GM19023 (cell line): ENCODE data around the gene PTPRJ.
"Not testable (repeated sequence)": the region's sequence is repeated elsewhere in the genome, so short reads cannot be mapped to it uniquely, and the experiment has no call there.

Experiments
- ATAC-seq: cut with Tn5 transposase; IDR thresholded peaks from one replicate; pipeline ENCODE4 v1.9.1; 2021; ENCODE audit warnings: mild to moderate bottlenecking, moderate library complexity; ENCODE audit not compliant: unreplicated experiment

The PTPRJ gene

DNA sequence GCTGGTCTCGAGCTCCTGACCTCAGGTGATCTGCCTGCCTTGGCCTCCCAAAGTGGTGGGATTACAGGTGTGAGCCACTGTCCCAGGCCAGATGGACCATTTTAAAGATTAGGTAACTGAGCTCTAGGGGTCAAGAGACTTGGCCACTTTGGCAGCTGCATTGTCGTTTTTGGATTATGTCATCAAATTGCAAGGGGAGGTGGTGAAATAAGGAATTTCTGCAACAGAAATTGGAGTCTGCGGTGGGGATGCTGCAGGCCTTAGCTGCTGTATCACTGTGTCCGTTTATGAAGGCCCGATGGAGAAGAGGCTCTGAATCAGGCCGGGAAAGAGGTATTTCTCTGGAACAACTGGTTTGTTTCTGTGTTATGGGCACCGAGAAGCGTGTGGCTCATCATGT lies 34.6 kb downstream of the PTPRJ start:
- no peak for ATAC-seq

DNA sequence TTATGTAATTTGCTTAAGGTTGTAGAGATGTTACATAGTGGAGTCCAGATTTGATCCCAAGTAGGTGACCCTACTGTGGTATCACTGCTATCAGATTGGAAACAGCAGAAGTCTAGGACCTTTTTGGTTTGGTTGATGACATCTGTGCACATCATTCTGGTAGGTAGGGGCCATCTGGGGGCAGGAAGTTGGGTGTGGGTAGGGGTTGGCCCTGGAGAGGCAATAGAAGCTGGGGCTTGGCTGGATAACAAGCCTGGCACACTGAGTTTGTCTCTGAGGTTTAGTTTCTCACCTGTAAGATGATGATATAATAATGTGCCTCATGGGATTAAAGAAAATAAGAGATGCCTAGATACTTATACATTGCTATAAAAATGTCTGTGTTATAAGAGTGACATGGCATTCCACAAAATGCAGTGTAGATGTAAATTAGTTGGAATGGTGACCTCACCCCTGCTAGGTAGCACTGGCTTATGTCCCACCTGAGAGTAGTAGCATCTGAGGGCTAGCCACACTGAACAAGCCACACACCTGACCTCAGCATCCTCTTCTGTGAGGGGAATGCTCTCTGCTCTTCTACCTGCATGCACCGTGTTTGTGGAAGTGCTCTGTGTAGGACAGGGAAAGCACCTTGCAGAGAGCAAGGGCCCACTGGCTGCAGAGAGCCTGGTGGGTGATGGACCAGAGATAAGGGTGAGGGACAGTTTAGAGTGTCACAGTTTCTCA lies 36.9 kb downstream of the PTPRJ start:
- no peak for ATAC-seq

DNA sequence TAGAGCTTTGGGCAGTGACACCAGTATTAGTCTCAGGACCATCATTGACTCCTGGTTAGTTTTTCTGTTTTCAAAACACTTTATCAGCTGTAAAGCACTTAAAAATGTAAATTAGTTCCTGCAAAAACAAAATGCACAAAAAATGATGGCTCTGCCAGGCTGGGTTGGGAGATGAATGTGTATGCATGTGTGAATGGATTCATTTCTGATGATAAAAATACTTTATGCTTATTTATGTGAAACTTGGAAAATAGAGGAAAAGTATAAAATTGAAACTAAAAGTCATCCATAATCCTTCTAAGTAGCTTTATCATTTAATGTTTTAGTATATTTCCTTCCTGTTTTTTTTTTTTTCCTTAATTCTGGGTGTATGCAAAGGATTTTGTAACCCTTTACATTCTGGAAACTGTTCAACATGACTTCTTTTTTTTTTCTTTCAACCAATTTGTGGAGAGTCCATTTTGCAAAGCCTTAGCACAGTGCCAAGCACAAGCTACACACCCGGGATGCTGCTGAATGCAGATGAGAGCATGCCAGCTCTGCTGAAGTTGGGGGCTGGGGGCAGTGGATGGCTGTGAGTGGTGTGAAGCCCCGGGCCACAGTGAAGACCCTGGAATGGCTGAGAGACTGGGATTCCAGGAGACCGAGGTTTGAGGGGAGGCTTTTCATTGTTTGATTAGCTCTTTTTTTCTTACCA lies 37.6 kb downstream of the PTPRJ start:
- ATAC-seq, result no peak

DNA sequence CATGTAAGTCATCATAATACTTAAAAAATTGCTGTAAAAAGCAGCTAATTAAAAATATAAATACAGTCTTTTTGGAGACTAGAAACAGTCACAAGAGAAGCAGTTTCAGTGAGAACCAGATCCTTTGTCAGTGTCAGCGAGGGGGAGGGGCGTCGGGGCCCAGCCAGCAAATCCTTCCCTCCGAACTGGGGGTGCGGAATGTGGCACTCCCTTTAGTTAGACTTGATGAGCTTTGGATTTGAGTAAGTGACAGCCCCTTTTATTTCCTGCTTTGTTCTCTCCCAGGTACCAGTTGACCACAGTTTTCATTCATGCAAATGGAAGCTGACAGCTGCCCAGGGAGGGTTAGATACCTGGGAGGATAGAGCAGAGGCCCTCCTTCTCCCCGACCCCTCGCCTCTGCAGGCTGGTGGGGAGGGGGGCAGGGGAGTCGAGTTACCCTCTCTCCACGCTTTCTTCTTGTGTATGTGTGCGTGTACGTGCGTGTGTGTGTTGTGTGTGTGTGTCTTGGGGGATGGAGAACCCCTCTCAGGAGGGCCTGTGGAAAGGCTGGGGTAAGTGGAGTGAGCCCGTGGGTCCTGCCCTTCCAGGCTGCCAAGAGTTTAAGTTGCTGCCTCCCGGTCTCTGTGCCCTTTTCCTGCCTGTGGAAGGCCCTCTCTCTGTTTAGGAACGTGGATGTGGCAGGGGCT lies 38.3 kb downstream of the PTPRJ start:
- no peak for ATAC-seq

DNA sequence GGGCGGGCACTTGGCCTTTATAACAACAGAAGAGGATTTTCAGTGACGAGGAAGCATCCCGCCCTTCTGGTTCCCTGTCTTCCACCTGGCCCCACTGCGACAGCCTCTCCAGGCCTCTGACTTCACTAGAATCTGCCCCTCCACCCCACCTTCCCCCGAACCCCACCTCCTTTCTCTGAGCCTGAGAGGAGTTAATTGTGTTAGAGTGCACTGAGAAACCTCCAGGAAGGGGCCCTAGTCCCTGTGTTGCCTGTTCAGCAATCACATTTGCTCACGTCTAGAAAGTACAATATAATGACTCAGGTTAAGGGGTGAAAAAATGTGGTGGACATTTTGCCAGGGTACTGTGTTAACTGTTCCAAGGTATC lies 38.8 kb downstream of the PTPRJ start:
- ATAC-seq, result no peak

DNA sequence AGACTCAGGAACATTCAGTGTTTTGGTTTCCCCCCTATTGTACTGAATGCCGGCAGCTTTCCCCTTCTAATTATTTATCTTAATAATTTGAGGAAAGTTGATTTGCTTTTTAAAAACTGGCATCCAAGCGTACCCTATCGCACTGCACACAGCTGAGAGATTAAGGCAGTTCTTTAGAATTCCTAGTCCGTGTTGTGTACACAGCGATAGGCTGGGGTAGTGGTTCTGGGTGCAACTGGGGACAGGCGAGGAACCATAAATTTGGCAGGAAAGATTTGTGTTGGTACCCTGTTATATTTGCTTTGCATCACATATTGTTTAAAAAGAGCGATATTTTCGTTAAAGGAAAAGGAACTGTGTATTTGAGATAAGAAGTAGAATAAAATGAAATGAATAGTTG lies 39.2 kb downstream of the PTPRJ start:
- ATAC-seq, result no peak

DNA sequence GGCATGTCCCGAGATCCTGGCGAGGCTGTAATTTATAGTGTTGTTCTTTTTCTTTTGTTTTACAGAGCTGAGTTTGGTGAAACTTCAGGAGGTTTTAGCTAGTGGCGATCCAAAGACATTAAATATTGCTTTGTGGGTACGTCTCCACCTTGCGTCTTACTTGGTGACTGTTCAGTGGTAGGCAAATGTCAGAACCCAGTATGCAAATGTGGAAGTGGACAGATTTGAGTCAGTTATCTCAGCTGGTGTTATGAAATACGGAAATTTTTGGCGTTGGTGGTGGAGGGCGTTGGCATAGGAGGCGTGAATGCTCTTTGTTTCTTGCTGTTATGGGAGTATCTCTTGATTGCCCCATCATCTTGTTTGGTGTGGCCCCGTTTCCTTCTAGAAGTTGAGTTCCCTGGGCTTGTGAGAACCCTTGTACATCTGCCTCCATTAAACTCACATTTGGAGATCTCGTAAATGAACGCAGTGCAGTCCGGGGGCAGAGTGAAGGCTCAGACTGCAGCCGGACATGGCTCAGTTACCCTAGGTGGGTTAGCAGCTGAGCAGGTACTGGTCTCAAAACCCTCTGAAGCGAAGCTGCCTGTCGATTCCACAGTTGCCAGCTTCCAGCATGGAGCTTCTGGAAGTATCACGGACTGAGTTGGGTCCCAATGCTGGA lies 39.9 kb downstream of the PTPRJ start:
- ATAC-seq, result peak; percentile 84

DNA sequence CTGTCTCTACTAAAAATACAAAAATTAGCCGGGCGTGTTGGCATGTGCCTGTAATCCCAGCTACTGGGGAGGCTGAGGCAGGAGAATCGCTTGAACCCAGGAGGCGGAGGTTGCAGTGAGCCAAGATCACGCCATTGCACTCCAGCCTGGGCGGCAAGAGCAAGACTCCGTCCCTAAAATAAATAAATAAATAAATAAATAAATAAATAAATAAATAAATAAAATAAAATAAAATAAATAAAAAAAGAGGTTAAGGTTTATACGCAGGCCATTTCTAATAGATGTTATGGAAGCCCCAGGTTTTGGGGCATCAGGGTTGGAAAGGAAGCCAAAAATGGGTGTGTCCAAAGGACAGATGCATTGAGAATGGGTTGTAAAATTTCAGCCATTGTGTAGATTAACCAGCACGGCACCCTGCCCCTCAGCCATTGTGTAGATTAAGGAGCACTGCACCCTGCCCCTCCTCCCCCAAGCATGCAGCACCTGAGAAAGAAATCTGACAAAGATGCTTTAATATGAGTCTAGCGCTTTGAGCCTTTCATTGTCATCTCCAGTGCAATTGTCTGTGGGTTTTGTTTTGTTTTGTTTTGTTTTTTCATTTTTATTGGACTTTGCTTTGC lies 41.0 kb downstream of the PTPRJ start:
- not testable (repeated sequence) for ATAC-seq

DNA sequence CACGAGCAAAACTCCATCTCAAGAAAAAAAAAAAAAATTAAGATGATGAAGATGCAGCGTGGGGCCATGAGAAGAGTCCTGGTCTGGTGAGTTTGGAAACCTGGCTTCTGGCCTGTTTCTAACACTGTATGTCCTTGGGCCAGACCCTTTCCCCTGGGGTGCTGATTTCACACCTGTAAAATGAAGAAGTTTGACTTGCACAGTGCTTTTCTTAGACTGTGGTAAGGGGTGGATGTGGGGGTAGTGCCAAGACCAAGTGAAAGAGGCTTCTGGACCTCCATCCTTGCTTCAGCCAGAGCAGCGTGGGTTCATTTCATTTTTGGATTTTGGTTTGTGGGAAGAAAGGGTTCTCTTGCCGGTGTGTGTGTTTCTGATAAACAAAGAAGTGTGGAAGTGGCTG lies 42.1 kb downstream of the PTPRJ start:
- ATAC-seq, result no peak

DNA sequence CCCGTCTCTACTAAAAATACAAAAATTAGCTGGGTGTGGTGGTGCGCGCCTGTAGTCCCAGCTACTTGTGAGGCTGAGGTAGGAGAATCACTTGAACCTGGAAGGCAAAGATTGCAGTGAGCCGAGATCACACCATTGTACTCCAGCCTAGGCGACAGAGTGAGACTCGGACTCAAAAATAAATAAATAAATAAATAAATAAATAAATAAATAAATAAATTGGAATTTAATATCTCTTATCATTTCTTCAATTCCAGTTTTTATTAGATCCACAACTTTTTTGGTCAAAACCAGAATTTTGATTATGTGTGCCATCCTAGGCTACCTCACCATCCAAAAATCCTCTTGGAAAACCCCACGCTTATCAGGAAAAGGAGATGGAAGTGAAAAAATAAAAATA lies 43.2 kb downstream of the PTPRJ start:
- ATAC-seq, result not testable (repeated sequence)

DNA sequence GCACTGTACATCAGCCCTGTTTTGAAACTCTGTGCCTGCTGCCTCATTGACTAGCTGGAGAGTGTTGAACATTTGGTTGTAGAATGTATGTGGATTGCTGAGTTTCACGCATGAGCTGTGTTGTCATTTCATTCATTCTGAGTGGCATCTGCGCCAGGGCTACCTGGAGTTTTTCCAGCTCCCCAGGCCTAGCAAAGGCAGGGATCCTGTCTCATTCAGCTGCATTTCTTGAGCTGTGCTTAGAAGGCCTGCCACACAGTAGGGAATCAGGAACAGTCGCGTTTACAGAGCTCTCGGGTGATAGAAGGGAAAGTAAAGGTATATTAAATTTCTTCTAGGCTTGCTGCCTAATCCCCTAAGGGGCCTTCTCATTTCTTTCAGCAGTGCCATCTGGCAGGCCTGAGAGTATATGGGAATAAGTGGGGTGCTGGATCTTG lies 44.3 kb downstream of the PTPRJ start:
- ATAC-seq, result no peak

DNA sequence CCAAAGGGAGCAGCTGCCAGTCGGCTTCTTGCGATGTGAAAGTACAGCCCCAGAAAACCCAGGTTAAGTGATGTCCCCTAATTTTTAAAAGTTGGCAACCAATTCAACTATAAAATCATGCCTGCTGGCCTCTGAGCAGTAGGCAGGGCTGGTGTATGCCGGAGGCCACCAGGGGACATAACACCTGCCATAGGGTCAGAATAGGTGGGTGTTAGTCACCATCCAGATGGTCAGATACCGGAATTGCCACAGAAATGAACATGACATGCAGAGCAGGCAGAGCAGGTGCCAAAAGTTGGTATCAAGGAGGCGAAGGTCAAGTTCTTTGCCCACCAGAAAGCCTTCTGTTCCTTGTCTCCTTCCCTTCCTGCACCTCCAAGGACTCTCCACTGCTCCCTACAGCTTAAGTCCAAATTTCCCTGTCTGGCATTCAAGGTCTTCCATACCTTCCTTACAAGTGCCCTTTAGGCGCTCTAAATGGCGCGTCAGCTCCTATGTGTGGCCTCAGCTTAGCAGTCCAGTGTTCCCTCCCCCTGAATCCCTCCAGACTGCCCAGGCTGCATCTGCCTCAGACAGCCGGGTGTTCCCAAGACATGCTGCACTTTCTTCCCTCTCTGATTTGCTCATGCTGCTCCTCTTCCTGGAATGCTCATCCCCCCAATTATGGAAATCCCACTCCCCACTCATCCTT lies 45.1 kb downstream of the PTPRJ start:
- ATAC-seq, result no peak

DNA sequence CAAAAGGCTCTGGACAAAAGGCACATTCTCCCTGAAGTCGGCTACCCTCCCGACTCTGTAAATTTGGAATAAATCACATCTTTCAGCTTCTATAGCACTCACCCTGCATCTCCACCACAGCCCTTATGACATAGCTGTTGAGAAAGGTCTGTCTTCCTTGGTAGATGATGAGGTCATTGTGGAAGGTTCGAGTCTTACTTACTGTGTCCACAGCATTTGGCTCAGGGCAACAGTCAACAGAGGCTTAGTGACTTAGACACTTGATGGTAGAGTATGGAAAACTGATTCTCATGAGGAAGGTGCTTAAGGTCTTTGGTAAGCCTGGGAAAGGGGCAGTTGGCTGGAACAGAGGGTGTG lies 45.6 kb downstream of the PTPRJ start:
- ATAC-seq, result no peak

DNA sequence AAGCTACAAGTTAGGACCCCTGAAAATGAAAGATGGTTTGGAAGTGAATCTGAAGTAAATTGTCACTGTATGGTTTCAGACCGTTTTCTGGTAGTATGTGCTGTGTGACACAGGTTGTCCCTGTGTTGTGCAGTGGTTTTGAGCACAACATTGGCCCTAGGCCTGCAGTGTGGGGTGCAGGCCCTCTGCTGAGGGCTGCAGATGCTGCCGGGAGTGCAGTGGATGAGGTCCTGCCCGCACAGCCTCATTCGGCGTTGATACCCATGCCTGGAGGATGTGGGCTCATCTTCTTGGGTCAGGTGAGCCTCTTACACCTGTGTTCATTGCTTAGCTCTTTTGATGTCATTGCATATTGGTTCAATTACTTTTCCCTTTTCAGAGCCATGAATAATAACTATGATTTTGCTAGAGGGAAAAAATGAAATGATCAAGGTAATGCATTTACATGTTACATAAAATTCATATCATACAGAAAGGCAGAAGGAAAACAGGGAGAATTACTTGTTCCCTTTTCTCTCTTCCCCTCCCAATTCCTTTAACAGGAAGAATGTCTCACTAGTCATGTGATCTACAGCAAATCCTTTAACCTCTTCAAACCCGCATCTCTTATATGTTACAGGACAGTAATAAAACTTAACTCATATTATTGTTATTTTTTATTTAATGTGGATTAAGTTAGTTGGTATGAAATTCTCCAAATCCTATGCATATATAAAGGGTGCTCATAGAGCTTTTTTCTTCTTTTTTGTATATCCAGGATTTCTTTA lies 48.7 kb downstream of the PTPRJ start:
- ATAC-seq, result no peak

DNA sequence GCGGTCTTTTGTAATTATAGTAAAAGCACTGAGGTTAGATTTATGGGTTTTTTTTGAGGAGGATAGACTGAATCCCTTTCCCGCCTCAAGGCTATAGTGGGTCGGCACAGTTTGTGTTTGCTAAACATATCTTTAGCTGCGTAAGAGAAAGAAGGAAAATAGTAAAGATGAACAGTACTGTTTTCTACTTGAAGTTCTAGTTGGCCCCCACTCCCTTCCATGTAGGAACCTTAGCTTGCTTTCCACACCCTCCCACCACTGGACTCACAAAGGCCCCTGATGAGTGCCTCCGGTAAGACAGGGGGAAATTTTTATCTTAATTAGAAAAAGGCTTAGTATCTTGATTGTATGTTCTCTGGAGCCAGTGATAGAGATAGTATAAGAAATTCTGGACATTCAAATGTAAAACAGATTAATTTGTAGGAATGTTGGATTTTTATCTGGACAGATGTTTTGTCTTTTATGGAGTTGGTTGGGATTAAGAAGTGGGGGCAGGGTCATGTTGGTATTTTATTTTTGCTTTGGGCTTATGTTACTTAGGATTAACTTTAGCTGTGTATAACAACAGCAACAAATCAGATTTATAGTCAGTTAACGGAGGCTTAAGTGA lies 49.4 kb downstream of the PTPRJ start:
- ATAC-seq, result no peak

DNA sequence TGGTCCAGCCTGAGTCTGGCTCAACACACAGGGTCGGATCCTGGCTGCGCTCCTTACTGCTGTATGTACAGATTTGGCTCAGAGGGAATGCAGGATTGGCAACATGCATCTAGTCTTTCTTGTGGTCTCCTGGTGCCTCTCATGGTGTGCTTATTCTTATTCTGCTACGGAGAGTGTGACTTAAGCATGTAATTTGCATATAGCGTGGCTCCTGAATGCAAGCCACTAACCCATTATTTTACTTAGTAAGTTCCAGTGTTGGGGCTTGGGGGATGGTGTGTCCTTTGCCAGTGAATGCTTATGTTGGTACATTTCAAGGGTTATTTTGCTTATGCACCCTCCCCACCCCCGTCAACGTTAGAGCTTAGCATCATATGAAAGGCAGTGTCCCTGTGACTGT lies 51.2 kb downstream of the PTPRJ start:
- peak; percentile 45 for ATAC-seq

DNA sequence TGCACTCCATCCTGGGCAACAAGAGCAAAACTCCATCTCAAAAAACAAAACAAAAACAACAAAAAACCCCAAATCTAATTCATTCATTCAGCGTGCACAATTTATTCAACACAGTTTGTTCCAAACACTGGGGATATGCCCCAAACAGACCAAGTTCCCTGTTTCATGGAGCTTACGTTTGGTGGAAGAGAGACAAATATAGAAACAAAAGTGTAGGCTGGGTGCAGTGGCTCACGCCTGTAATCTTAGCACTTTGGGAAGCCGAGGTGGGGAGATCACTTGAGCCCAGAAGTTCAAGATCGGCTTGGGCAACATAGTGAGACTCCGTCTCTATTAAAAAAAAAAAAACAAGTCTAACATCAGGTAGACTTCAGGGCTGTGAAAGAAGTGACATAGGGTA lies 52.4 kb downstream of the PTPRJ start:
- no peak for ATAC-seq

DNA sequence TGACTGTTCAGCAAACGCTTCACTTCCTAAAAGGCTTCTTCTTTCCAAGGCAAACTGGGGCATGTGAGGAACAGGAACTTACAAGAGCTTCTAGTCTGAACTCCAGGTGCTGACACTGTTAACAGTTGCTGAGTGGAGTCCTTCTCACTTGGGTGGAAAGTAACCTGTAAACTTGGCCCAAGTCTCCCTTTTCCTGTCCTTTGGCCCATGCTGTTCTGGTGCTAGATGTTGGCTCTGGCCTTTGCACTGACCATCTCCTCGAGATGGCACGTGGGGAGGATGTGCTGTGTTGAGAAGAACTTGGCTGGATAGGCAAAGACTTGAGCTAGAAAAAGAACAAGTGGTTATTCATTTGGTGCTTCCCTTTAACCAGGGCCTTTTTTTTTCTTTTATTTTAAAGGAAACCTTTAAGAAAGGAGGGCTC lies 53.6 kb downstream of the PTPRJ start:
- no peak for ATAC-seq
